Measurements from ENCODE around the gene PRR13. TPM values are rescaled to one million over a fixed set of nuclear protein-coding genes. Genes with fewer than 3 reads are reported as not detected.

PRR13 gene
- total and polyA plus RNA-seq, 2 donors (not counting 3 experiments of a cell fraction or from before 2014, with no cell fraction given) = 68.9 to 139 TPM

GRCh38 chr12:53472056-53472582, 30.6 kb downstream of the PRR13 start:
- no TSS peak for BruUV-seq (replicated peaks)
- CTCF ChIA-PET = interaction anchor here (1.7 to 2.8 kb wide), 3 partner anchors 10 to 151 kb away, joined by 3 to 14 read pairs (median 12); partner anchors contain the start of genes AAAS and NPFF
- Histone ChIP-seq H2AFZ (ENCODE audit: low read depth, low read length) (no peak overlapping the region), H3K4me3 (replicated peaks in 1 of 3; ENCODE audit: insufficient read depth in 1 of 3, low read depth in 1 of 3, low read length in 3 of 3) (no peak overlapping the region), H4K20me1 (replicated peaks; ENCODE audit: control insufficient read depth, extremely low read depth, insufficient read depth, low read length) (peaks cover 22% of the 10 kb centered on the region), H3K9me1 (replicated peaks; ENCODE audit: control insufficient read depth, extremely low read depth, insufficient read depth, low read length) (no peaks in the 10 kb centered on the region), H3K27ac (ENCODE audit: insufficient read depth, low read depth, low read length) (no peak overlapping the region), H3K79me2 (ENCODE audit: control insufficient read depth, insufficient read depth, low read length) (peaks cover 80% of the 10 kb centered on the region), H3K9ac (replicated peaks; ENCODE audit: extremely low read depth, insufficient read depth, low read length) (no peak overlapping the region), H3K4me2 (ENCODE audit: insufficient read depth, low read length) (no peak overlapping the region), H3K9me3 (replicated peaks; ENCODE audit: control insufficient read depth, insufficient read depth, low read length) (no peaks in the 10 kb centered on the region), H3K27me3 (ENCODE audit: control insufficient read depth in 2 of 2, insufficient read depth in 2 of 2, low read length in 2 of 2) (no peaks in the 10 kb centered on the region), H3K4me1 (ENCODE audit: control insufficient read depth, extremely low read depth, insufficient read depth, low read length) (no peaks in the 10 kb centered on the region), H3K36me3 (ENCODE audit: control insufficient read depth in 2 of 2, extremely low read depth in 1 of 2, insufficient read depth in 2 of 2, low read length in 2 of 2) (peaks cover 75 to 80% of the 10 kb centered on the region in 2 experiments)
- TF ChIP-seq POLR2AphosphoS5 (IDR thresholded peaks at IDR 0.05; ENCODE audit: insufficient read depth, low read depth, low read length) (no peak), POLR2A (IDR thresholded peaks at IDR 0.05; ENCODE audit: low read depth, low read length) (no peak), CTCF (IDR thresholded peaks at IDR 0.05; ENCODE audit: extremely low read depth in 1 of 2, insufficient read depth in 1 of 2, low read depth in 1 of 2, low read length in 2 of 2) (no peak), FOS (IDR thresholded peaks at IDR 0.05; ENCODE audit: borderline replicate concordance, insufficient read depth, low read length) (no peak), EZH2 (IDR thresholded peaks at IDR 0.05; ENCODE audit: borderline replicate concordance, low read depth, low read length, severe bottlenecking) (no peak), GATA2 (IDR thresholded peaks at IDR 0.05; ENCODE audit: insufficient read depth, insufficient read length, low read depth, low read length) (no peak), MAX (IDR thresholded peaks at IDR 0.05; ENCODE audit: insufficient read depth, insufficient read length) (no peak), JUN (IDR thresholded peaks at IDR 0.05; ENCODE audit: borderline replicate concordance, insufficient read depth, insufficient read length, low read depth) (no peak), MYC (IDR thresholded peaks at IDR 0.05; ENCODE audit: low read depth, low read length) (no peak)
- POLR2A ChIA-PET = interaction anchor here (0.5 to 0.6 kb wide), 2 partner anchors 14 to 92 kb away, joined by 3 read pairs; partner anchors contain the start of gene SP1
- no peak for DNase-seq (ENCODE audit: low read depth, low spot score)
- dilution Hi-C loops (cut with MboI; ENCODE audit: extremely low pct_ligation_motif_present, low sequenced_read_pairs) = no loop called here
- intact Hi-C loops (cut with micrococcal nuclease) = no loop called here
- no peak for FAIRE-seq
